H1 (cell line): Measurements from ENCODE around the gene TRAPPC12. TPM values are rescaled to one million over a fixed set of nuclear protein-coding genes. Genes with fewer than 3 reads are reported as not detected.
"Not testable (repeated sequence)": the region's sequence is repeated elsewhere in the genome, so short reads cannot be mapped to it uniquely, and the experiment has no call there.

Experiments used
- CTCF ChIA-PET: fragments of 300-600 bp; sonication (Branson Sonifier 250); formaldehyde crosslinking; loops from one replicate; lab custom pipeline; 2021; ENCODE audit not compliant: partially characterized antibody; lab: Charles Lee
- POLR2A ChIA-PET: fragments of 300-600 bp; sonication (Branson Sonifier 250); formaldehyde crosslinking; loops from one replicate; lab custom pipeline; 2021; ENCODE audit warnings: inconsistent platforms; ENCODE audit not compliant: partially characterized antibody; lab: Charles Lee
- DNase-seq, 2 experiments: peaks; one replicate each; pipeline versions ENCODE4 v3.0.0 to v3.0.0-alpha.2; 2010 to 2022; ENCODE audit warnings: low spot score in 2 of 2, low read depth in 1 of 2, mixed read lengths in 1 of 2
- FAIRE-seq: peaks from 2 replicates; lab custom pipeline; 2011; peaks lifted over from hg19 to GRCh38; lab: Jason Lieb, UNC
- H2AFZ ChIP-seq: 2 replicates; pipeline ENCODE4 v1.8.1; 2012; ENCODE audit warnings: low read length, inconsistent platforms
- H2AK5ac ChIP-seq: 2 replicates; pipeline ENCODE4 v1.6.1; 2013; ENCODE audit warnings: low read depth, low read length
- H2BK120ac ChIP-seq: replicated peaks from 2 replicates; pipeline ENCODE3; 2013; ENCODE audit warnings: low read depth, low read length, inconsistent platforms
- H2BK12ac ChIP-seq: 2 replicates; pipeline ENCODE4 v1.6.1; 2013; ENCODE audit warnings: low read depth, low read length
- H2BK15ac ChIP-seq: 2 replicates; pipeline ENCODE4 v1.6.1; 2013; ENCODE audit warnings: low read length
- H2BK20ac ChIP-seq: 2 replicates; pipeline ENCODE4 v1.6.1; 2013; ENCODE audit warnings: low read length
- H2BK5ac ChIP-seq: 2 replicates; pipeline ENCODE4 v1.6.1; 2013; ENCODE audit warnings: low read depth, low read length
- H3K14ac ChIP-seq: 2 replicates; pipeline ENCODE4 v1.6.1; 2013; ENCODE audit warnings: inconsistent platforms; ENCODE audit not compliant: insufficient read length
- H3K18ac ChIP-seq: 2 replicates; pipeline ENCODE4 v1.6.1; 2013; ENCODE audit warnings: low read length; ENCODE audit errors: extremely low read depth
- H3K23ac ChIP-seq: 2 replicates; pipeline ENCODE4 v1.6.1; 2013; ENCODE audit warnings: inconsistent platforms; ENCODE audit not compliant: insufficient read length
- H3K23me2 ChIP-seq: 2 replicates; pipeline ENCODE4 v1.6.1; 2013; ENCODE audit warnings: low read depth, low read length
- H3K27ac ChIP-seq: 2 replicates; pipeline ENCODE4 v1.6.1; 2011; ENCODE audit warnings: low read depth, low read length, inconsistent platforms
- H3K27me3 ChIP-seq, 4 experiments: replicated peaks in 1 of 4; 1 replicate in 1 of 4; 2 replicates in 3 of 4; pipeline versions ENCODE4 v1.6.1 to v1.8.1; 2011 to 2013; ENCODE audit warnings: low read length in 3 of 4, mild to moderate bottlenecking in 3 of 4, inconsistent platforms in 2 of 4, mixed read lengths in 2 of 4, moderate library complexity in 1 of 4; ENCODE audit not compliant: control insufficient read depth in 3 of 4, insufficient read depth in 3 of 4; ENCODE audit errors: extremely low read depth in 1 of 4
- H3K36me3 ChIP-seq, 4 experiments: 2 replicates each; pipeline versions ENCODE4 v1.6.1 to v1.8.1; 2011 to 2013; ENCODE audit warnings: mild to moderate bottlenecking in 4 of 4, low read length in 3 of 4, moderate library complexity in 2 of 4, control low read depth in 1 of 4, inconsistent platforms in 1 of 4; ENCODE audit not compliant: insufficient read depth in 4 of 4, control insufficient read depth in 2 of 4
- H3K4ac ChIP-seq: replicated peaks from 2 replicates; pipeline ENCODE3; 2013; ENCODE audit warnings: low read length, low read depth, mixed read lengths, inconsistent platforms; ENCODE audit not compliant: insufficient read length
- H3K4me1 ChIP-seq, 4 experiments: replicated peaks in 1 of 4; 1 replicate in 1 of 4; 2 replicates in 3 of 4; pipeline versions ENCODE4 v1.6.1 to v1.8.1; 2011 to 2013; ENCODE audit warnings: low read length in 3 of 4, inconsistent platforms in 2 of 4, mixed read lengths in 1 of 4; ENCODE audit not compliant: insufficient read depth in 4 of 4, control insufficient read depth in 3 of 4
- H3K4me2 ChIP-seq, 2 experiments: 2 replicates each; pipeline versions ENCODE4 v1.6.1 to v1.8.1; 2011 to 2013; ENCODE audit warnings: low read depth in 2 of 2, low read length in 2 of 2, control low read depth in 1 of 2, inconsistent platforms in 1 of 2, mild to moderate bottlenecking in 1 of 2; ENCODE audit not compliant: insufficient read depth in 1 of 2
- H3K4me3 ChIP-seq, 4 experiments: fragments of 200-600, 300-600 bp in 1 of 4; sonication (generic), shearing (Covaris generic), sonication (Bioruptor Twin) in 1 of 4; 2 replicates each; pipeline versions ENCODE4 v1.5.1 to v1.8.1; 2011 to 2016; ENCODE audit warnings: low read length in 4 of 4, low read depth in 3 of 4, control low read depth in 2 of 4, inconsistent platforms in 2 of 4, mild to moderate bottlenecking in 2 of 4, mixed read lengths in 1 of 4, moderate library complexity in 1 of 4; ENCODE audit not compliant: insufficient read depth in 2 of 4; ENCODE audit errors: extremely low read depth in 1 of 4
- H3K56ac ChIP-seq: replicated peaks from 2 replicates; pipeline ENCODE3; 2013; ENCODE audit warnings: low read depth, mild to moderate bottlenecking, mixed read lengths, low read length, inconsistent platforms; ENCODE audit not compliant: insufficient read length
- H3K79me1 ChIP-seq: 2 replicates; pipeline ENCODE4 v1.6.1; 2013; ENCODE audit warnings: low read depth, low read length, control low read depth
- H3K79me2 ChIP-seq, 2 experiments: 2 replicates each; pipeline versions ENCODE4 v1.6.1 to v1.8.1; 2012 to 2013; ENCODE audit warnings: low read length in 2 of 2, mild to moderate bottlenecking in 2 of 2, inconsistent platforms in 1 of 2; ENCODE audit not compliant: insufficient read depth in 2 of 2, control insufficient read depth in 1 of 2
- H3K9ac ChIP-seq, 4 experiments: replicated peaks in 1 of 4; 1 replicate in 1 of 4; 2 replicates in 3 of 4; pipeline versions ENCODE4 v1.6.1 to v1.8.1; 2011 to 2013; ENCODE audit warnings: low read depth in 3 of 4, low read length in 3 of 4, control low read depth in 2 of 4, mild to moderate bottlenecking in 2 of 4, moderate library complexity in 2 of 4, inconsistent platforms in 1 of 4; ENCODE audit errors: extremely low read depth in 1 of 4
- H3K9me3 ChIP-seq, 2 experiments: 2 replicates each; pipeline versions ENCODE4 v1.6.1 to v1.8.1; 2012 to 2013; ENCODE audit warnings: mild to moderate bottlenecking in 2 of 2, moderate library complexity in 2 of 2, control low read depth in 1 of 2, inconsistent platforms in 1 of 2, low read depth in 1 of 2, low read length in 1 of 2, mixed read lengths in 1 of 2; ENCODE audit not compliant: insufficient read depth in 2 of 2
- H4K20me1 ChIP-seq, 2 experiments: replicated peaks in 1 of 2; 2 replicates each; pipeline versions ENCODE3 to v1.8.1; 2011 to 2013; ENCODE audit warnings: inconsistent platforms in 2 of 2, low read length in 2 of 2, mild to moderate bottlenecking in 1 of 2; ENCODE audit not compliant: insufficient read depth in 2 of 2, control insufficient read depth in 1 of 2
- H4K5ac ChIP-seq: 2 replicates; pipeline ENCODE4 v1.6.1; 2013; ENCODE audit warnings: low read length, low read depth, mixed read lengths, inconsistent platforms; ENCODE audit not compliant: insufficient read length
- H4K8ac ChIP-seq: 2 replicates; pipeline ENCODE4 v1.8.0; 2013; ENCODE audit warnings: mild to moderate bottlenecking, moderate library complexity, low read length, inconsistent platforms; ENCODE audit not compliant: insufficient read depth; ENCODE audit errors: extremely low read depth
- H4K91ac ChIP-seq: replicated peaks from 2 replicates; pipeline ENCODE3; 2013; ENCODE audit warnings: low read length, mixed read lengths, inconsistent platforms; ENCODE audit not compliant: insufficient read length
- WGBS, 2 experiments: shearing (Covaris generic) in 1 of 2; methylation state at CpG; one replicate each; pipeline versions ENCODE4 v1.1.6 to v1.1.7; 2013 to 2015; ENCODE audit warnings: low lambda C conversion rate in 2 of 2, mixed read lengths in 2 of 2, inconsistent platforms in 1 of 2, low coverage in 1 of 2, missing lambda C conversion rate in 1 of 2; ENCODE audit not compliant: insufficient replicate concordance in 2 of 2, insufficient coverage in 1 of 2, insufficient read length in 1 of 2; ENCODE audit errors: extremely low coverage in 1 of 2, missing lambda C conversion rate in 1 of 2; 5-methylcytosine and 5-hydroxymethylcytosine counted together
- polyA plus RNA-seq, 7 experiments: library from polyadenylated mRNA; depleted of rRNA in 3 of 7; stranded (reverse) in 5 of 7; unstranded in 2 of 7; fragments of >200 nt in 5 of 7; fragments of 200-250 nt in 2 of 7; gene quantifications; 1 replicate in 5 of 7; 2 replicates in 1 of 7; 4 replicates in 1 of 7; pipeline versions ENCODE4 v1.2.1 to v1.2.3, GENCODE V29; 2011 to 2013; ENCODE audit warnings: missing spikeins in 2 of 7, mixed read lengths in 2 of 7
- total RNA-seq: library from RNA; stranded (reverse); fragmentation: NEBNext Ultra II Directional; extraction: Animal tissue kit (Norgen Biotek cat#: 25700); gene quantifications from 2 replicates; pipeline ENCODE4 v1.2.1, GENCODE V29; 2021

The TRAPPC12 gene
- total and polyA plus RNA-seq, 2 of the 8 experiments (the other 6 are each of a cell fraction or from before 2014, with no cell fraction given): 35.0 to 67.3 TPM

GRCh38 chr2:3369340-3370181 lies 9.9 kb upstream of the TRAPPC12 start:
- H4K8ac ChIP-seq, H2AK5ac ChIP-seq, H3K18ac ChIP-seq, FAIRE-seq, H4K20me1 ChIP-seq, CTCF ChIA-PET, H3K27me3 ChIP-seq, H2BK5ac ChIP-seq, H3K9me3 ChIP-seq, H3K9ac ChIP-seq, H3K56ac ChIP-seq, H4K5ac ChIP-seq, H2AFZ ChIP-seq, H2BK15ac ChIP-seq, H3K4me3 ChIP-seq, H3K4me1 ChIP-seq, H3K4me2 ChIP-seq, H4K91ac ChIP-seq, H3K23ac ChIP-seq, H3K27ac ChIP-seq, H2BK20ac ChIP-seq, DNase-seq, H2BK120ac ChIP-seq, H2BK12ac ChIP-seq, H3K4ac ChIP-seq, H3K14ac ChIP-seq, H3K23me2 ChIP-seq, H3K36me3 ChIP-seq, H3K79me1 ChIP-seq: not testable (repeated sequence)
- POLR2A ChIA-PET: interaction anchor here (0.7 kb wide), 1 partner anchor 790 kb away, joined by 3 read pairs; no protein-coding TSS in a partner anchor
- H3K79me2 ChIP-seq: peaks cover 5 to 38% of the 10 kb centered on the region in 2 experiments; a peak in 3 of 4 replicates
- WGBS, 2 experiments: 93% methylated on average over 20 of the region's 34 CpGs; no CpG with 5 or more reads in 1 of the 2 experiments
